ENCODE data around the gene FMNL1.

Gene FMNL1, protein sequence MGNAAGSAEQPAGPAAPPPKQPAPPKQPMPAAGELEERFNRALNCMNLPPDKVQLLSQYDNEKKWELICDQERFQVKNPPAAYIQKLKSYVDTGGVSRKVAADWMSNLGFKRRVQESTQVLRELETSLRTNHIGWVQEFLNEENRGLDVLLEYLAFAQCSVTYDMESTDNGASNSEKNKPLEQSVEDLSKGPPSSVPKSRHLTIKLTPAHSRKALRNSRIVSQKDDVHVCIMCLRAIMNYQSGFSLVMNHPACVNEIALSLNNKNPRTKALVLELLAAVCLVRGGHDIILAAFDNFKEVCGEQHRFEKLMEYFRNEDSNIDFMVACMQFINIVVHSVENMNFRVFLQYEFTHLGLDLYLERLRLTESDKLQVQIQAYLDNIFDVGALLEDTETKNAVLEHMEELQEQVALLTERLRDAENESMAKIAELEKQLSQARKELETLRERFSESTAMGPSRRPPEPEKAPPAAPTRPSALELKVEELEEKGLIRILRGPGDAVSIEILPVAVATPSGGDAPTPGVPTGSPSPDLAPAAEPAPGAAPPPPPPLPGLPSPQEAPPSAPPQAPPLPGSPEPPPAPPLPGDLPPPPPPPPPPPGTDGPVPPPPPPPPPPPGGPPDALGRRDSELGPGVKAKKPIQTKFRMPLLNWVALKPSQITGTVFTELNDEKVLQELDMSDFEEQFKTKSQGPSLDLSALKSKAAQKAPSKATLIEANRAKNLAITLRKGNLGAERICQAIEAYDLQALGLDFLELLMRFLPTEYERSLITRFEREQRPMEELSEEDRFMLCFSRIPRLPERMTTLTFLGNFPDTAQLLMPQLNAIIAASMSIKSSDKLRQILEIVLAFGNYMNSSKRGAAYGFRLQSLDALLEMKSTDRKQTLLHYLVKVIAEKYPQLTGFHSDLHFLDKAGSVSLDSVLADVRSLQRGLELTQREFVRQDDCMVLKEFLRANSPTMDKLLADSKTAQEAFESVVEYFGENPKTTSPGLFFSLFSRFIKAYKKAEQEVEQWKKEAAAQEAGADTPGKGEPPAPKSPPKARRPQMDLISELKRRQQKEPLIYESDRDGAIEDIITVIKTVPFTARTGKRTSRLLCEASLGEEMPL

DNA sequence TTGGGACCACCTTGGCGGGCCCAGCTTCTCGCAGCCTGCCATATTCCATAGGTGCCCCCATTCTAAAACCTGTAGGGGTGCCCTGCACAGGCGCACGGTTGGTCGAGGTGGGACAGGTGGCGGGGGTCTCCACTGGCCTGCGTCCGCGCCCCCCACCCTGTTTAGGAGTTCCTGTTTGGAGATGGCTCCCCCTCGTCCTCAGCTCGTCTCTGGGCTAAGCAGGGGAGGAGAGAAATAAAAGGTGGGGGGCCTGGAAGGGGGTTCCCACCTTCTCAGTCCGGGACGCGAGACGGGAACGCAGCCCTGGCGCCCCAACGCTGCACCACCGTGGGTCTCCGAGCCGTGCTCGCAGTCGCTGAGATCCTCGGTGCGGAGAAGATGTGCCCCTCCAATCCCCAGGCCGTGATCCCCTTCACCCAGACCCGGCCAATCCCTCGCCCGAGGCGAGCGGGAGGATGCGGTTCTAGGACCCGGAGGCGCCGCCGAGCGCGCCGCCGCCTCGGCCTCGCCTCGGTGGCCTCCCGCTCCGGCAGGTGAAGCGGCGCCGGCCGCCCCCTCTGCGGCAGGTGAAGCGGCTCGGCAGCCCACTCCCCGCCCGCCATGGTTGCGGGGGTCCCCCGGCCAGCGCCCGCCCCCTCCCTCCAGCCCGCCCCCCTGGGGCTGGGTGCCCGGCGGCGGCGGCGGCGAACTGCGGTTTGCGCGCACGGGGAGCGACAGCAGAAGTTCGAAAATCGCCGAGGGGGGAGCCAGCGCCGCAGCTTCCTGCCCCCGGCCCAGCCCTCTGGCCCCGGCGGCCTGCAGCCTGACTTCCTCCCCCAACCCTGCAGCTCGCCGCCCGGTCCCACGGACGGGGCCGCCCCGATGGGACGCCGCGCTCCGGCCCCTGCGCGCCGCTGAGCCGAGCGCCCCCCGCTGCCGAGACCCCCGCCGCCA lies at the start of gene FMNL1:
FMNL1 (plus strand) TSS at position 805 of the 933 bp plus-strand sequence. CDS start 240 bp downstream, outside the sequence.
- H3K4me3 ChIP-seq (ENCODE audit: low read length), result peak within 1 kb of the TSS; percentile 49
- TF ChIP-seq, protein P1, sequence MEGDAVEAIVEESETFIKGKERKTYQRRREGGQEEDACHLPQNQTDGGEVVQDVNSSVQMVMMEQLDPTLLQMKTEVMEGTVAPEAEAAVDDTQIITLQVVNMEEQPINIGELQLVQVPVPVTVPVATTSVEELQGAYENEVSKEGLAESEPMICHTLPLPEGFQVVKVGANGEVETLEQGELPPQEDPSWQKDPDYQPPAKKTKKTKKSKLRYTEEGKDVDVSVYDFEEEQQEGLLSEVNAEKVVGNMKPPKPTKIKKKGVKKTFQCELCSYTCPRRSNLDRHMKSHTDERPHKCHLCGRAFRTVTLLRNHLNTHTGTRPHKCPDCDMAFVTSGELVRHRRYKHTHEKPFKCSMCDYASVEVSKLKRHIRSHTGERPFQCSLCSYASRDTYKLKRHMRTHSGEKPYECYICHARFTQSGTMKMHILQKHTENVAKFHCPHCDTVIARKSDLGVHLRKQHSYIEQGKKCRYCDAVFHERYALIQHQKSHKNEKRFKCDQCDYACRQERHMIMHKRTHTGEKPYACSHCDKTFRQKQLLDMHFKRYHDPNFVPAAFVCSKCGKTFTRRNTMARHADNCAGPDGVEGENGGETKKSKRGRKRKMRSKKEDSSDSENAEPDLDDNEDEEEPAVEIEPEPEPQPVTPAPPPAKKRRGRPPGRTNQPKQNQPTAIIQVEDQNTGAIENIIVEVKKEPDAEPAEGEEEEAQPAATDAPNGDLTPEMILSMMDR (conservative IDR thresholded peaks at IDR 0.05; ENCODE audit: low read length), result no peak
- DNase-seq (ENCODE audit: low read depth), result peak; percentile 15

DNA sequence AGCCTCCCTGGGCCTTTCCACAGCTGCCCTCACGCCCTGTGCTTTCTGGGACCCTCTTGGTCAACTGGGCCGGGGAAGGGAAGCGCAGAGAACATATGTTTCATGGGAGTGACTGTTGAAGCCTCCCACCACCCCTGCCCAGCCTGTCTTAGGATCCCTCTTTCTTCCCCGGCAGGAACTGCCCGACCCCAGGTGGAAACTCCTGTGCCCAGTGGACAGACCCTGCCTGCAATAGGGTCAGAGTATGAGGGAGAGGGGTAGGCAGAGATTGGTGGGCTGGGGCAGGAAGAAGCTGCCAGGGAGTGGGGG lies 49.5 kb upstream of the FMNL1 start:
- no peak for DNase-seq (ENCODE audit: low read depth)
- peak overlapping the region; percentile 65 for H3K4me3 ChIP-seq (ENCODE audit: low read length)
- TF ChIP-seq, protein P1 (conservative IDR thresholded peaks at IDR 0.05; ENCODE audit: low read length), result no peak

DNA sequence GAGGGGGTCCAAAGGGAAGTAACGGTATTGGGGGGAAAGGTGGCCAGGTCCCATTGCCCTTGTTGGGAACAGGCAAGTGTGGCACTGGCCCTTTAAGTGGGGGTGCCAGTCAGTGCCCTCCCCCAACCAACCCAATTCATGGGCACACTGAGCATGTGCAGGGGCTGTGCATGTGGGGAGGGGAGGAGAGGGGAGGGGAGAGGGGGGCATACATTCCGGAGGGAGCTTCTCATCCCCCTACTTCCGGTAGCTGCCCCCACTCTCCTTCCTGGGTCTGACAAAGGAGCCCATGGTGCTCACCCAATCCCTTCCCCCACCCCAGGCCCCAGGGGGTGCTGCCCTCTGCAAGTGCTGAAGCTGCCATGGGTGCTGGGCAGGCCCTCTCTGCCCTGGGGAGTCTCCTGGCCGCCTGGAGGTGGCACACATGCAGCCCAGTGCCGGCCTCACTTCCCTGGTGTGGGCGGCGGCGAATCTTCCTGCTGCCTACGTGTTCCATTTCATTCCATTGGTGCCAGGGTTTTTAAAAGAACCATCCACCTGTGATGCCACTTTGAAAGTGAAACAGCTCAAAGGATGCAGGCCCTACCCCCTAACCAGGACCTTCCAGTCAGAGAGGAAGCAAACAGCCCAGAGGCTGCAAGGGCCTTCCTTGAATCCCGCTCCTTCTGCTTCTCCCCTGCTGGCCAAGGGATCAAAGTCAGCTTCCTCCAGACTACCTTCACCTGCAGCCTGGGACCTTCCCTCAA lies 49.0 kb upstream of the FMNL1 start:
- TF ChIP-seq, protein P1 (conservative IDR thresholded peaks at IDR 0.05; ENCODE audit: low read length), result peak; percentile 30
- H3K4me3 ChIP-seq (ENCODE audit: low read length), result peak overlapping the region; percentile 65
- peak; percentile 87 for DNase-seq (ENCODE audit: low read depth)

DNA sequence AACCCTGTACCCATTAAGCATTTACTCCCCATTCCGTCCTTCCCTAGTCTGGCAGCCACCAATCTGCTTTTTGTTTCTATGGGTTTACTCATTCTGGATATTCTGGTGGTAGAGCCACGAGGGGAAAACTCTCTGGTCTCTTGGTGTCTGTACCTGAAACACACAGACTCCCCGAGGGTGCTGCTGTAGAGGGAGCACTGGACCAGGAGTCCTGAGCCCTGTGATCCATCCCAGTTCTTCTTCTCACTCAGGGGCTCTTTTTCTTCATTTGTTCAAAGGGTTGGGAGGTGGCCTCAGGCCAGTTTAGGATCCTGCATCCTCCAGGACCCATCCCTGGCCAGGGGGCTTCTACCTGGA lies 45.9 kb upstream of the FMNL1 start:
- TF ChIP-seq, protein P1 (conservative IDR thresholded peaks at IDR 0.05; ENCODE audit: low read length), result no peak
- no peak for DNase-seq (ENCODE audit: low read depth)
- H3K4me3 ChIP-seq (ENCODE audit: low read length), result no peak overlapping the region

DNA sequence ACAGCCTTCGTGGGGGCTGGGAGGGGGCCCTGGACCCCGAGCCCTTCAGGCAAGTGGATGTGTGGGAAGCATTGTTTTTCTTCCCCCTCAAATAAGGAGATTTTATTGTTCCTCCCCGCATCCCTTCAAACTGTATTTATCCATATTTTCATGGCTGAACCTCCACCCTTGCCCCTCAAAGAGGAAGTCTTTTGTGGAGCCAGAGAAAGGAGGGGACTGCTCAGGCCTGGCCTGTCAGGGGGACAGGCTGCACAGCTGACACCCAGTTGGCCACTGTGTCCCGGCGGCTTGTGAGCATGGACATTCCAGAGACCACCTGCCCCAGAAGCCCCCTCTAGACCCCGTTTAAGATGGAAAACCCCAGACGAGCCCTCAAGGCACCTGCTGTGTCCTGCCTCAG lies 44.1 kb upstream of the FMNL1 start:
- no peak overlapping the region for H3K4me3 ChIP-seq (ENCODE audit: low read length)
- DNase-seq (ENCODE audit: low read depth), result no peak
- TF ChIP-seq, protein P1 (conservative IDR thresholded peaks at IDR 0.05; ENCODE audit: low read length), result no peak

DNA sequence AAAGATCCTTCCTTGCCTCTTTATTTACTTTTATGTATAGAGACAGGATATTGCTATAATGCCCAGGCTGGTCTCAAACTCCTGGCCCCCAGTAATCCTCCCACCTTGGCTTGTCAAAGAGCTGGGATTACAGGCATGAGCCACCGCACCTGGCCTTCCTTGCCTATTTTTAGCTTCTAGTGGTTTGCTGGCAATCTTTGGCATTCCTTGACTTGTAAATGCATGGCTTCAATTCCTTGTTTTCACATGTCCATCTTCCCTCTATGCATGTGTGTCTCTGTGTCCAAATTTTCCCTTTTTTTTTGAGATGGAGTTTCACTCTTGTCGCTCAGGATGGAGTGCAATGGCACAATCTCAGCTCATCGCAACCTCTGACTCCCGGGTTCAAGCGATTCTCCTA lies 37.5 kb upstream of the FMNL1 start:
- DNase-seq (ENCODE audit: low read depth), result no peak
- TF ChIP-seq, protein P1 (conservative IDR thresholded peaks at IDR 0.05; ENCODE audit: low read length), result no peak
- H3K4me3 ChIP-seq (ENCODE audit: low read length), result no peak overlapping the region
